Measurements from ENCODE around the gene RTN4RL2.

The RTN4RL2 gene

DNA sequence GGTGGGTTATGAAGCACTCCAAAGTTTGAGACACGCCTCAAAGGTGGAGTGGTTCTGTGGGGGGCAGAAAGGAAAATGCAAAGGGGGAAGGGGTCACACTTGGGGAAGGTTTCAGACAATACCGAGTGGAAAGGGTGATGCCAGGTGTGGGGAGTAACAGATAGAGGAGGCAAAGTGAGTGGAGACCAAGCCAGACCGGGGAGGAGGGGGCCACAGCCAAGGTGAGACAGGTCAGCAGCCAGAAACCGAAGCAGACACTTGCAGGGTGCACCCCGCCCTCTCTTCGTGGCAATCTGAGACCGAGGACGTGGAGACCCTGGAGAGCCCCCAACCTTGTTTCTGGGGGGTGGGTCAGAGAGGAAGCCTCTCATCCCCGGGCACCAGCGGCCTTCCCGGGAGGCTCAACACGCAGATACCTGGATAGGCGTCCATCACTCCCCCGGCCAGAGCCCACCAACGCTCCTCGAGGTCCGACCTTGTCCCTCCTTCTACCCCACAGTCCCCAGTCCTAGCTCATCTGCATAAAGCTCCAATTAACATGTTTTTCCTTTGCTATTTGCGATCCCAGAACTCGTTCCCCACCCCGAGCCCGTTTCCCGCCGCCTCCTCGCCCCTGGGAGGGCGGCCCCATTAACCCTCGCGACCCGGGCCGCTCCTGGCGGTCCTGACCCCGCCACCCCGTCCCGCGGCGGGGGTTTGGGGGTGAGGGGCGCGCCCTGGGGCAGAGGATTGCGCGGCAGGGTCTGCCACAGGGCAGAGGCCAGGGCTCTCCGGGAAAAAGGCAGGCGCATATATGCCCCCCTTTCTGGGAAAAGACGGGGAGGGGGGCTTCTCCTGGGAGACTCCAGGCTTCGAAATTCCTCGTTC is 21.8 kb downstream of the RTN4RL2 start:
- no peak for DNase-seq

- no peak for DNase-seq
Observed at GRCh38 chr11:57482782-57483561, 22.6 kb downstream of the RTN4RL2 start.

DNA sequence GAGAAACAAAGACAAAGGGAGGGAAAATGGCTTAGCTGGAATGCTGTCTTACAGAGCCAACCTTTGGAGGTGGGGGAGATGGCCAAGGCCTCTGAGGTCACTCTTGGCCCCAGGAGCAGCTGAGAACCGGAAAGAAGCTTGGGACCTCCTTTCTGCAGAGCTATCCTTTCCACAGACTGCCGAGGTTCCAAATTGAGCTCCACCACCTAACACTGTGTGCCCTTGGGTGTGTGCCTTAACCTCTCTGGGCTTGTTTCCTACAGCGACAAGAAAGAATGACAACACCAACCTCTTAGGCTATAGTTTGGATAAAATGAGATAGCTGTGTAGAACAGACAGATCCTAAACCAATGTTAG is 23.2 kb downstream of the RTN4RL2 start:
- no peak for DNase-seq

- DNase-seq, result no peak
Observed at GRCh38 chr11:57484141-57484710, 23.9 kb downstream of the RTN4RL2 start.

- no peak for DNase-seq
Observed at GRCh38 chr11:57485217-57485990, 25.1 kb downstream of the RTN4RL2 start.

- no peak for DNase-seq
Observed at GRCh38 chr11:57487021-57487778, 26.9 kb downstream of the RTN4RL2 start.

DNA sequence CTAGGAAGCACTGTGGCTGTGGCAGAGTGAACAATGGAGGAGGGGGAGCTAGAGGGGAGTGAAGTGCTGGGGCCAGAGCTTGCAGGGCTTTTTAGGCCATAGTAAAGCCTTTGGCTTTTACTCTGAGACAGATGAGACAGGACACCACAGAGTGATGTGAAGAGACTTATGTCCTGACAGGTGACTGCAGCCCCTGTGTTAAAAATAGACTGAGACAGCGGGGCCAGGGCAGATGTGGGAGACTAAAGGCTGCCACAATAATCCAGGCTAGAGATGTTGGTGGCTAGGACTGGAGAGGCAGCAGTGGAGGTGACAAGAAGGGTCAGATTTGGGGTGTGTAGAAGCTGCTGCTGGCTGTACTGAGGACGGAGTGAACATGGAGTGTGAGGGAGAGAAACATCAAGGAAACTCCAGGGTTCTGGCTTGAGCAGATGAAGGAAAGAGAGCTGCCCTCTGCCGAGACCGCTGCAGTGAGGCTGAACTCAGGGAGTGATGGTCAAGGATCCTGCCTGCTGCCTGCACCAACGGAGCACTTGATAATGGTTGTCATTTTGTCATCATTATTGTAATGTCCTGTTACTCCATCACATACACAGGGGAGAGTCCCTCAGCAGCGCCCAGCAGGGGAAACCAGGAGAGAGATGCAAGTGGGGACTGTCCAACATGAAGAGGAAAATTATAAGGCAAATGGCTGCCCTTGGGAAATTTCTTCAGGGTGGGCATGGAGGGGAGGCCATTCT is 27.8 kb downstream of the RTN4RL2 start:
- DNase-seq, result no peak

GRCh38 chr11:57490456-57491248 is 30.3 kb downstream of the RTN4RL2 start:
- DNase-seq, result no peak

- no peak for DNase-seq
Observed at GRCh38 chr11:57491371-57492061, 31.2 kb downstream of the RTN4RL2 start.

DNA sequence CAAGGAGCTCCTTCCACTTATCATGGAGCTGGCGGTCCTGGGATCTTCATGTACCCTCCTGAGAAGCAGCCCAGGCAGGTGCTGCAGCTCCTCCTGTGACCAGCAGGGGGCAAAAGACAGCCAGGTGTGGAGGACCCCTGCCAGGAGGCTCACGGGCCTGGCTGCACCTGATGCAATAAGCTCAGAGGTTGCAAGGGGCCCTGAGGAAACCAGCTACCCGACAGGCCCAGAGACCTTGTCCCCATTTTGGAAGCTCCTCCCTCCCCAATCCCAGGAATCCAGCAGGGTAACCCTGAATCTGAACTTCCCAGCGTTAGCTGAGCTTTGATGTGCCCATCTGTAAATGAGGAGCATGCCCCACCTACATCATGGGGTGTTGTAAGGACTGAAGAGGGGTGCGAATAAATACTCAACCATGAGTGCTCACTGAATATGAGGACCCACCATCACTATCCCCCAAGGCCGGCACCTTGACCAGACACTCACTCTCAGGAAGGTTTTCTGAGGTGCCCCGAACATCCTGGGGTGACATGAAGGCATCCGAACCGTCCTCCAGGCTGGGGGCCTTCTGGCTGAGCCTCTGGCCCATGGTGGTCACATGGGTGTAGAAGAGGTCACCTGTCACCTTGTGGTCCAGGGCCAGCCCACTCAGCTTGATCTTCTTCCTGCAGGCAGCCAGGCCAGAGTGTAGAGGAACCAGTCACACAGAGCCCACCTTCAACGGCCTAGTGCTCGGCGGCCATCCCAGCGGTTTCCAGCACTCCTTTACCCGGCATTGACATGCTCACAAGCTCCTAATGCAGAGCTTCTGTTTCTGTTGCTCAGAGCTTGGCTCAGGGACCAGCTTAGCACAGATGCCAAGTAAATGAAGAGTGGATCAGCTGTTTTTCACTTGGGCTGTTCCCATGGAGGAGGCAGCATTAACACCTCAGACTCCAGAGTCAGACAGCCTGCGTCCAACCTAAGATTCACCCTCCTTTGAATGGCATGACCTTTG is 33.5 kb downstream of the RTN4RL2 start:
- DNase-seq, result no peak

DNA sequence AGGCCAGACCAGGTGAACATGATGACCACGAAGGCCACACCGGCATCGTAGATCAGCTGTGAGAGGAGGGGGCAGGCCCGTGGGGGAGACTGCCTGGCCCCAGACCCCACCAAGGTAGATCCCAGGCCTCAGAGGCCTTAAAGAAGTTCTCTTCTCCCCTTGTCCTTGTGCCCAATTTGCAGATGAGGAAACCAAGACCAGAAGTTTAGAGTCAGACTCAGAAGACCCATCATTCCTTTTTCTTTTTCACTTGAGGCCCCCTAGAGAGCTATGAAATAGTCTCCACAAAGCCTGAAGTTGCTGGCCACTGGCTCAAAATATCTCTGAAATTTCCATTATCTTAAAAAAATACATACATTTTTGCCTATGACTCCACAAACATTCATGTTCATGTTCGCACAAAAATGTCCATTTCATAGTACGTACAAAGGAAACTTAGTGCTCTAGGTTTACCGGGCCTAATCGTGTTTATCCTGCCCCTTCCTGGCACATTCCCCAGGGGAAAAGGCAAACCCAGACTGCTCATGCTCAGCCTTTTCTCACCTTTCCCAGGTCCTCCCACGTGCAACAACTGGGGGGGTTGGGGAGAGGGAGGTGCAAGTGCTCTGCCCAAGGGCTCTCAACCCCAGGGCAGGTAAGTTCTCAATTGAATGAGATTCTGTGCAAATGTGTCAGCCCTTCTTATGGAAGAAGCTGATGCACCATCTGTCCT is 35.9 kb downstream of the RTN4RL2 start:
- no peak for DNase-seq

GRCh38 chr11:57497303-57498247 is 37.2 kb downstream of the RTN4RL2 start:
- DNase-seq, result no peak

GRCh38 chr11:57498540-57498939 is 38.2 kb downstream of the RTN4RL2 start:
- DNase-seq, result no peak

DNA sequence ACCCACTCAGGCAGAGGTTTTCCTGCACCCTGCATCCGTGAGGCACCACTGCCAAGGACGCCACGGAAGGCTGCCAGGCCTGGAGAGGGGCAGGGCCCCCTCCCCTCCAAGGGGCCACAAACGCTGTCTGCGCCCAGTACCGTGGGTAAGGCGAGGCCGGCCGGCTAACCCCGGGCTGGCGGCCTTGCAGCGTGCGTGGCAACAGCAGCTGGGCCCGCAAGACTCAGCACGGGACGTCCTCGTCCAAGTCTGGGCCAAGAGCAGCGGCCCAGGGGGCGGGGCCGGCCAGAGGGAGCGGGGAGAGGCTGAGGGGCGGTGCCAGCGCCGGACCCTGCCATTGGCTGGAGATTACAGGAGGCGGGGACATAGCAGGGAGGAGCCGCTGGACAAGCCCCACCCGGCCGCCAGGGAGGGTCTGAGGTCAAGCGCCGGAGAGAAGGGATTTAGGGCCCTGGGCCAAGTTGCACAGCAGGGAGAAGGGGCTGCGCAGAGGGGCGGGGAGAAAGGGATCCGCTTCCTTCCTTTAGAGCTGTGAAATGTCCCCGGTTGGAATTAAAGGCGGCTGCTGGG is 39.2 kb downstream of the RTN4RL2 start:
- DNase-seq, result peak; percentile 42

DNA sequence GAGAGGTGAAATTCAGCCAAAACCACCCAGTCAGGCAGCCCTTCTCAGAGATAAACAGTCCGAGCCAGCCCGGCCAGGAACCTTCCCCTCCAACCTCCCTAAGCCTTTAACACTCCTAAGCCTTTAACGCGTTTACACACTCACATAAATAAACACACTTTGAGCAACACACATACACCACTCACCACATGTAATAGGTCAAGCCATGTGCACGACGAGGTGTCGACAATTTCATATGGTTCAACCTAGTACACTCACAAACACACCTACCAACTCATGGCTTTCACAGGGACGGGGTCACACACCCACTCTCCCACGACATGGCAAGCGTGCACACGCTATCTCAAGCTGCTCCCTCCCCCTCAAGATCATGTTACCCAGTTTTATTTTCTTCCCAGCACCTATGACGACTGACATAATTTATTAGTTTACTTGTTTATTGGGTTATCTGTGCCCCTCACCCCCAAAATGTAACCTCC is 39.7 kb downstream of the RTN4RL2 start:
- DNase-seq, result no peak

GRCh38 chr11:57500515-57500914 is 40.2 kb downstream of the RTN4RL2 start:
- no peak for DNase-seq
